ENCODE results near the gene SSTR3.

SSTR3 gene

GRCh38 chr22:37226514-37226913, 14.2 kb upstream of the SSTR3 start:
- Histone ChIP-seq H3K4me3 (ENCODE audit: low read length) (no peak overlapping the region), H3K79me2 (ENCODE audit: low read length) (peaks cover 54% of the 10 kb centered on the region), H3K9me3 (replicated peaks; ENCODE audit: insufficient read depth, low read length) (no peaks in the 10 kb centered on the region), H3K4me2 (ENCODE audit: low read depth, low read length) (no peak overlapping the region), H3F3A (ENCODE audit: insufficient read depth, low read length) (peaks cover 88% of the 10 kb centered on the region), H3K9ac (ENCODE audit: low read length) (no peak overlapping the region), H2AFZ (ENCODE audit: low read length) (no peak overlapping the region), H3K27ac (ENCODE audit: low read length) (peak overlapping the region; percentile 18; the same call in 1 of the 2 replicates), H3K27me3 (replicated peaks; ENCODE audit: insufficient read depth, low read length) (no peaks in the 10 kb centered on the region), H4K20me1 (ENCODE audit: insufficient read depth, low read length) (no peaks in the 10 kb centered on the region), H3K9me2 (replicated peaks; ENCODE audit: insufficient read depth, low read length) (no peaks in the 10 kb centered on the region), H3K36me3 (replicated peaks; ENCODE audit: insufficient read depth, low read length) (peaks cover 24% of the 10 kb centered on the region), H3K4me1 (ENCODE audit: low read length) (peaks cover 74% of the 10 kb centered on the region)
- no peak for DNase-seq
- no peak for TF ChIP-seq EZH2 (optimal IDR thresholded peaks at IDR 0.05; ENCODE audit: low read depth, low read length)
- no peak for TF ChIP-seq CTCF (IDR thresholded peaks at IDR 0.05; ENCODE audit: low read length)
- TF ChIP-seq EZH2phosphoT487 (IDR thresholded peaks at IDR 0.05; ENCODE audit: low read length): no peak

- no peaks in the 10 kb centered on the region for H3K9me3 ChIP-seq (replicated peaks; ENCODE audit: insufficient read depth, low read length)
- H3K27ac ChIP-seq (ENCODE audit: low read length): peak overlapping the region; percentile 18; the same call in 1 of the 2 replicates
- TF ChIP-seq CTCF (IDR thresholded peaks at IDR 0.05; ENCODE audit: low read length) (no peak), EZH2 (optimal IDR thresholded peaks at IDR 0.05; ENCODE audit: low read depth, low read length) (no peak), EZH2phosphoT487 (IDR thresholded peaks at IDR 0.05; ENCODE audit: low read length) (no peak)
- no peaks in the 10 kb centered on the region for H3K27me3 ChIP-seq (replicated peaks; ENCODE audit: insufficient read depth, low read length)
- no peaks in the 10 kb centered on the region for H4K20me1 ChIP-seq (ENCODE audit: insufficient read depth, low read length)
- no peak overlapping the region for H3K9ac ChIP-seq (ENCODE audit: low read length)
- H2AFZ ChIP-seq (ENCODE audit: low read length): no peak overlapping the region
- H3K79me2 ChIP-seq (ENCODE audit: low read length): peaks cover 50% of the 10 kb centered on the region
- no peak overlapping the region for H3K4me3 ChIP-seq (ENCODE audit: low read length)
- peaks cover 24% of the 10 kb centered on the region for H3K36me3 ChIP-seq (replicated peaks; ENCODE audit: insufficient read depth, low read length)
- no peak overlapping the region for H3K4me2 ChIP-seq (ENCODE audit: low read depth, low read length)
- DNase-seq: no peak
- no peaks in the 10 kb centered on the region for H3K9me2 ChIP-seq (replicated peaks; ENCODE audit: insufficient read depth, low read length)
- peaks cover 74% of the 10 kb centered on the region for H3K4me1 ChIP-seq (ENCODE audit: low read length)
- peaks cover 88% of the 10 kb centered on the region for H3F3A ChIP-seq (ENCODE audit: insufficient read depth, low read length)
Measured at GRCh38 chr22:37226087-37226486, 13.8 kb upstream of the SSTR3 start.

- peaks cover 74% of the 10 kb centered on the region for H3K4me1 ChIP-seq (ENCODE audit: low read length)
- H3K4me3 ChIP-seq (ENCODE audit: low read length): no peak overlapping the region
Measured at GRCh38 chr22:37225481-37225880, 13.2 kb upstream of the SSTR3 start.

More at GRCh38 chr22:37225481-37225880, 13.2 kb upstream of the SSTR3 start:
- Histone ChIP-seq H3K9ac (ENCODE audit: low read length) (no peak overlapping the region), H3K79me2 (ENCODE audit: low read length) (peaks cover 55% of the 10 kb centered on the region), H2AFZ (ENCODE audit: low read length) (no peak overlapping the region), H3K27me3 (replicated peaks; ENCODE audit: insufficient read depth, low read length) (no peaks in the 10 kb centered on the region), H3K9me3 (replicated peaks; ENCODE audit: insufficient read depth, low read length) (no peaks in the 10 kb centered on the region), H3K4me2 (ENCODE audit: low read depth, low read length) (no peak overlapping the region), H4K20me1 (ENCODE audit: insufficient read depth, low read length) (no peaks in the 10 kb centered on the region), H3K27ac (ENCODE audit: low read length) (peak overlapping the region; percentile 98; the same call in 1 of the 2 replicates), H3F3A (ENCODE audit: insufficient read depth, low read length) (peaks cover 88% of the 10 kb centered on the region), H3K9me2 (replicated peaks; ENCODE audit: insufficient read depth, low read length) (no peaks in the 10 kb centered on the region), H3K36me3 (replicated peaks; ENCODE audit: insufficient read depth, low read length) (peaks cover 24% of the 10 kb centered on the region)
- TF ChIP-seq EZH2 (optimal IDR thresholded peaks at IDR 0.05; ENCODE audit: low read depth, low read length): no peak
- no peak for TF ChIP-seq EZH2phosphoT487 (IDR thresholded peaks at IDR 0.05; ENCODE audit: low read length)
- peak; percentile 33 for TF ChIP-seq CTCF (IDR thresholded peaks at IDR 0.05; ENCODE audit: low read length)
- DNase-seq: peak; percentile 35

All from MM.1S (cell line).